ENCODE results near the gene ELP4.
"Not testable (repeated sequence)": the region's sequence is repeated elsewhere in the genome, so short reads cannot be mapped to it uniquely, and the experiment has no call there.

Gene ELP4

GRCh38 chr11:31689559-31689958, 180.0 kb downstream of the ELP4 start:
- H3K27ac ChIP-seq: no peak overlapping the region
- DNase-seq (ENCODE audit: low read depth, low spot score): no peak

GRCh38 chr11:31690041-31690440, 180.5 kb downstream of the ELP4 start:
- DNase-seq (ENCODE audit: low read depth, low spot score): no peak
- no peak overlapping the region for H3K27ac ChIP-seq

DNA sequence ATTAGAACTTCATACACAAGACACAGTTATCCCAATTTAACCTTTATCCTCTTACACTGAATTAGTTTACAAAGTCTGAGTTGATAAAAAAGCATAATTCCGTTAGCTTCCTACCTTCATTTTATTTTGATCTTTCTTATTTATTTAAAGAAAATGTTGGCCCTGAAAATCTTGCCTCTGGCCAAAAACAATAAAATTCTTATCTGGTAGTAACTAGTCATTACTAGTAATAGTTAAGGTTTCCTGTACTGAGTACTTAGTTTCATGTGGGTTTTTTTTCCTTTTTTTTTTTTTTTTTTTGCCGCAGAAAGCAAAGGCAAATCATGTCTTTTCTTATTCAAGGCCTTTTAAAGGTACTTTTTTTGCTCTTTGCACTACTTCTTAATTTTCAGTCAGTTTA, 180.9 kb downstream of the ELP4 start:
- no peak for DNase-seq (ENCODE audit: low read depth, low spot score)
- H3K27ac ChIP-seq: no peak overlapping the region

GRCh38 chr11:31692466-31692865, 182.9 kb downstream of the ELP4 start:
- no peak overlapping the region for H3K27ac ChIP-seq

DNA sequence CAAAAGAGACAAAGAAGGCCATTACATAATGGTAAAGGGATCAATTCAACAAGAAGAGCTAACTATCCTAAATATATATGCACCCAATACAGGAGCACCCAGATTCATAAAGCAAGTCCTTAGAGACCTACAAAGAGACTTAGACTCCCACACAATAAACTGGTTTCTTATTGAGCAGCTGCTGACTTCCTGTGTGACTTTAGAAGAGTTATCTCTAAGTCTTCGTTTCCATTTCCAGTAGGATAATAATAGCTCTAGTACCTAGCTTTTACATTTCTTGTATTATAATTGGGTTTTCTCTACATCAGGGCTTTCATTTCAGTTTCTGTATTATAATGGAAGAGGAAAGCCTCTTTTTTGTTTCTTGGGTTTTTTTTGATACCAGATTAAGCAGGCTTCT, 187.5 kb downstream of the ELP4 start:
- not testable (repeated sequence) for H3K27ac ChIP-seq; DNase-seq (ENCODE audit: low read depth, low spot score)

More at GRCh38 chr11:31692466-31692865, 182.9 kb downstream of the ELP4 start:
- no peak for DNase-seq (ENCODE audit: low read depth, low spot score)

GRCh38 chr11:31699066-31699465, 189.5 kb downstream of the ELP4 start:
- H3K27ac ChIP-seq: no peak overlapping the region
- no peak for DNase-seq (ENCODE audit: low read depth, low spot score)

DNA sequence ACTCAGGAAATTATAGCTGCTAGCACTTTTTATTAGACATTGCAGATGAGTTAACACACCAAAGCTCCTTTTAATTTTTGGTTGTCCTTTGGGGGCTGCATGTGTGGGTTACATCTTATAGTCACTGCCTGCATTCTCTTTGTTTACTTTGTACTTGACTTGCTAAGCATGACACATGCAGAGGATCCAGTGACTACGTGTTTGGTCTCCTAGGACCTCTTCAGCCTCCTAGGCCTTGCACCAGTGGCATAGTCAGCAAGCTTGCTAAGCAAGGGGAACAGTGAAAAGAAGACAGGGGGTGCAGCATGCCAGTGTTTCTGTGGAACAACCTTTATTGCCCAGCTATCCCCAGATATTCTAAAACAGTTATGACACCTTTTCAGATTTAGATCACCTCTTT, 193.4 kb downstream of the ELP4 start:
- DNase-seq (ENCODE audit: low read depth, low spot score): no peak
- H3K27ac ChIP-seq: no peak overlapping the region

GRCh38 chr11:31706357-31706756, 196.8 kb downstream of the ELP4 start:
- no peak overlapping the region for H3K27ac ChIP-seq
- DNase-seq (ENCODE audit: low read depth, low spot score): no peak

DNA sequence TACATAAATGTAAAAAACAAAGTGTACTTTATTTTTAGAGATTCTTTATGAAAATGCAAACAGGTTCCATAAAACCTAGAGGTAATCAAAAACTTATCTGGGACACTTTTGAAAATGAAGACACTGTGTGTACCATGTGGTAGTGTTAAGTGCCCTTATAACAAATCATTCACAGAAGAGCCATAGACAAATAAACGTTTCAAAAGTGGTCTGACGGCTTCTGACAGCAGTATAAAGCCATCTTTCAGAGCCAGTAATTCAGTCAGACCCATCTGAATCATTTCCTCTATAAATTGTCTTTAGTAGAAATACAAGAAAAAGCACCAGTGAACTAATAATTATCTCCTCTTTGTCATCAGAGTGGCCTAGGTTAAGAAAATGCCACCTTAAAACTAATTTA, 201.6 kb downstream of the ELP4 start:
- H3K27ac ChIP-seq: no peak overlapping the region
- peak; percentile 5 for DNase-seq (ENCODE audit: low read depth, low spot score)

GRCh38 chr11:31712851-31713250, 203.3 kb downstream of the ELP4 start:
- H3K27ac ChIP-seq: no peak overlapping the region

DNA sequence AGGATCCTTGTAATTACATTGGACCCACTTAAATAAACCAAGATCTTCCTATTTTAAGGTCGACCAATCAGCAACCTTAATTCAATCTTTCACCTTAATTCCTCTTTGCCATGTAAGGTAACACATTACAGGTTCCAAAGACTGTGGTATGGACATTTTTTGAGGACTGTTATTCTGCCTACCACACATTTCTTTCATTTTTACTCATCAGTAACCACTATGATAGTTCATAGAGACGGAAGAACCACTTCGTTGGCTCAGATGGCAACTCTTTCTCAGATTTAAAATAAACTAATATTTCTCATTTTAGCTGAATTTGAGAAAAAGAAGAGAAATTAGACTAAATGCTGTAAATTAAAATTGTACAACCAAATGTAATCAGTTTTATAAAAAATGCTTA, 205.3 kb downstream of the ELP4 start:
- H3K27ac ChIP-seq: no peak overlapping the region
- DNase-seq (ENCODE audit: low read depth, low spot score): no peak

More at GRCh38 chr11:31712851-31713250, 203.3 kb downstream of the ELP4 start:
- DNase-seq (ENCODE audit: low read depth, low spot score): no peak

DNA sequence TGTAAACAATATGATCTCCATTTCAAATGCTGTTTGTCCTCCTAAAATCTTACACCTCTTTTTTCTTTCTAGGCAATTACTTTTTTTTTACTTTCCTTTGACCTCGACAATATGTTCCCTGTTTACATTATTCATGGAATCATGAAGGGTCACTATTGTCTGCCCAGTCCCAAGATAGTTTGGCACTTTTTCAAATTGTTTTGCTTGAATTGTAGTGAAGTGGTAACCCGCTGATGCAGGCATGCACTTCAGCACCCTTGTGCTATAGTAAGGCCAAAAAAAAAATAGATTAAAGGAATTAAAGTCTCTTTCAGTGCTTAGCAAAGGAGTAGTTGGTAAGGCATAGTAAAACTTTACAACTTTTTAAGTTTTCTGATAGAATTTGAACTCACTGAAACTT, 210.7 kb downstream of the ELP4 start:
- no peak overlapping the region for H3K27ac ChIP-seq
- DNase-seq (ENCODE audit: low read depth, low spot score): no peak

- no peak for DNase-seq (ENCODE audit: low read depth, low spot score)
- no peak overlapping the region for H3K27ac ChIP-seq
Observed at GRCh38 chr11:31720671-31721365, 211.3 kb downstream of the ELP4 start.

DNA sequence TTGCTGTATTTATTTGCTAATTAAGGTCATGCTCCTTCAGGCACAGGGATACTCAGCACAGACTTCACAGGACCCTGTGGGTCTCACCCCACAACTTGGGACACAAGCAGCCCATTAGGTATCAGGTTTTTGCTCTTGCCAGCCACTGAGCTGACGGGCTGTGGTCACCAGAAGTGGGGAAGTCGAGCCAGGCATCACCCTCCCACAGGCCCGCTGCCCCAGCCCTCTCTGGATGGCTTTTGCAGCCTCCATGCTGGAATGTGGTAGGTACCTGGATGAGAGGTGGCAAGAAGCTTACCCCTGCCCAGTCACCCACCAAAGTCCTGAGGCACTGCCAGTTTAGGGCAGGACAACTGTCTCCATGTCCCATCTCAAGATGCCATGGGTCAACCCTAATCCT, 213.2 kb downstream of the ELP4 start:
- H3K27ac ChIP-seq: no peak overlapping the region
- DNase-seq (ENCODE audit: low read depth, low spot score): no peak

- no peak for DNase-seq (ENCODE audit: low read depth, low spot score)
- H3K27ac ChIP-seq: no peak overlapping the region
Observed at GRCh38 chr11:31725176-31725575, 215.6 kb downstream of the ELP4 start.

DNA sequence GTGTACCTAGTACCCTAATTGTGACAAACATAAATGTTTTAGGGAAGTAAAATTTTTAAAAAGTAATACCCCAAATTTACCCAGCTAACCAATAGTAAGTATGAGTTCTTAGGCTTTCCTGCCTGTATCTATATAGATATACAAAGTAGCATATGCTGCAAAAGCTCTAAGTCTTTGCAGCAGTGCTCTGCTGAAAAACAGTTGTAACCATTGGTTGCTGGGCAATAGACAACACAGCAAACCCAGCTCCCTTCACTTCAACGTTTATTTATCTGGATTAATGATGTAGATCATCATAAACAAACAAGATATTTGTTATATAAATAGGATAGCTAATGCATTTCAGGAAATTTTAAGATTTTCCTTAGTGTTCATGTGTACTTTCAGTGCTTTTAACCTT, 218.9 kb downstream of the ELP4 start:
- H3K27ac ChIP-seq: no peak overlapping the region

DNA sequence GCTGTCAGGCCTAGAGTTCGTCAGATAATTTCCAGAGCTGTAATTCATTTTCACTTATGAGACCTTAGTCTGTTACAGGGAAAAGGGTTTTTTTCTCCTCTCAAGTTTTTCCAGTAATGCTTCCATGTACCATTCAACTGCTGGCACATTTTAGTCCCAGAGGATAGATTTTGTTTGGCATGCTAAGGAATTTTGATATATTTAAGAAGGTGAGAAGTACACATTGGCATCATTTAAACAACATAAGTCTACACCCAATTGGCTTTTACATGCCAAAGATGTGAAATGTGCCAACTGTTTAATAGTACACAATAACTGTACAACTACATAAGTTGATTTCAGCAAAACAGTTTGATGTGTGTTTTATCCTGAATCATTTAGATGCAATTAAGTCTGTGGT, 230.6 kb downstream of the ELP4 start:
- no peak for DNase-seq (ENCODE audit: low read depth, low spot score)

More for the DNA sequence above, 218.9 kb downstream of the ELP4 start:
- no peak for DNase-seq (ENCODE audit: low read depth, low spot score)

GRCh38 chr11:31740731-31741368, 231.3 kb downstream of the ELP4 start:
- not testable (repeated sequence) for H3K27ac ChIP-seq; DNase-seq (ENCODE audit: low read depth, low spot score)

More for the DNA sequence above, 230.6 kb downstream of the ELP4 start:
- H3K27ac ChIP-seq: no peak overlapping the region

DNA sequence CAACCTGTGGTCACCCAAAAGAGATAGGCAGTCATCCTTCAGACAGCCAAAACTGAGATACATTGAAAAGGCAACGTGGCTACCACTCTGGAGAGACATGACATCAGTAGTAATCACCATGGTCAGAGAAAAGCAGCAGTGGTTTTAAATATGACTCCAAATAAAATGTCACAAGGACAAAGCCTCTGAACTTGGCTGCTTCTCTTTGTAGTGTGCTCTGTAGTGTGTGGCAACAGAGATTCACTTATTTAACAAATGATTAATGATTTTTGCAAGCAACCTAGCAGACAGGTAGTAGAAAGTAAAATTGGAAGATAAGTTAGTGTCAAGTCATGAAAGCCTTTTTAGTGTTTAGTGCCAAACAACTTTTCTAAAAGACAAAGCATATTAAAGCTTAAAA, 238.0 kb downstream of the ELP4 start:
- no peak overlapping the region for H3K27ac ChIP-seq
- DNase-seq (ENCODE audit: low read depth, low spot score): no peak

- no peak overlapping the region for H3K27ac ChIP-seq
- DNase-seq (ENCODE audit: low read depth, low spot score): no peak
Observed at GRCh38 chr11:31757260-31757835, 247.8 kb downstream of the ELP4 start.

GRCh38 chr11:31761636-31762035, 252.1 kb downstream of the ELP4 start:
- DNase-seq (ENCODE audit: low read depth, low spot score): no peak
- no peak overlapping the region for H3K27ac ChIP-seq

GRCh38 chr11:31763296-31763695, 253.7 kb downstream of the ELP4 start:
- no peak overlapping the region for H3K27ac ChIP-seq
- DNase-seq (ENCODE audit: low read depth, low spot score): no peak

All from epithelial cell of prostate (primary cell).